Thyroid gland (tissue), 4 donors: ENCODE data around the gene COTL1. TPM values are rescaled to one million over a fixed set of nuclear protein-coding genes. Genes with fewer than 3 reads are reported as not detected.

Experiments used
- DNase-seq, 2 donors: peaks; one replicate each; pipeline ENCODE4 v3.0.0-alpha.2; 2019
- H3K27ac ChIP-seq, 3 donors: fragments of 200-600 bp; sonication (generic); 1 replicate in 2 of 3; 2 replicates in 1 of 3; pipeline ENCODE4 v1.5.1; 2016 to 2019; ENCODE audit warnings: mild to moderate bottlenecking in 1 of 3, moderate library complexity in 1 of 3
- H3K27me3 ChIP-seq: fragments of 200-600 bp; sonication (generic); one replicate; pipeline ENCODE4 v1.5.1; 2019
- H3K36me3 ChIP-seq, 2 donors: fragments of 200-600 bp; sonication (generic); one replicate each; pipeline ENCODE4 v1.5.1; 2016 to 2019
- H3K4me1 ChIP-seq, 2 donors: fragments of 200-600 bp; sonication (generic); one replicate each; pipeline ENCODE4 v1.5.1; 2017 to 2019
- H3K4me3 ChIP-seq, 3 donors: fragments of 200-600 bp; sonication (generic); replicated peaks in 1 of 3; 1 replicate in 2 of 3; 2 replicates in 1 of 3; pipeline ENCODE4 v1.5.1; 2016; ENCODE audit warnings: mild to moderate bottlenecking in 1 of 3
- H3K9me3 ChIP-seq: fragments of 200-600 bp; sonication (generic); one replicate; pipeline ENCODE4 v1.5.1; 2017
- POLR2A ChIP-seq, 2 donors: fragments of 450-650 bp; IDR thresholded peaks; one replicate each; pipeline ENCODE4 v1.6.1; 2017; ENCODE audit warnings: antibody characterized with exemption in 2 of 2, mild to moderate bottlenecking in 2 of 2, moderate library complexity in 1 of 2
- WGBS, 2 donors: methylation state at CpG; one replicate each; pipeline ENCODE4 v1.1.5; 2017; 5-methylcytosine and 5-hydroxymethylcytosine counted together
- intact Hi-C: fragments of 100-400 bp; cut with DNase I; formaldehyde crosslinking; loops from one replicate; pipeline ENCODE4 v1.15.1; 2023
- total RNA-seq, 4 donors: library from RNA; depleted of rRNA; stranded (reverse); fragments of >200 nt; gene quantifications; one replicate each; pipeline ENCODE4 v1.2.3, GENCODE V29; 2016
- TF ChIP-seq, protein P1 (sequence below), 6 experiments: fragments of 200-600 bp in 3 of 6; fragments of 450-650 bp in 3 of 6; sonication (generic) in 3 of 6; IDR thresholded peaks; one replicate each; pipeline ENCODE4 v1.5.1; 2016 to 2019; ENCODE audit warnings: antibody characterized with exemption in 6 of 6, mild to moderate bottlenecking in 2 of 6, inconsistent platforms in 1 of 6, moderate library complexity in 1 of 6

The COTL1 gene
- total RNA-seq, 4 donors from 2014 or later, result 26.0 to 39.7 (median 31.4) TPM

DNA sequence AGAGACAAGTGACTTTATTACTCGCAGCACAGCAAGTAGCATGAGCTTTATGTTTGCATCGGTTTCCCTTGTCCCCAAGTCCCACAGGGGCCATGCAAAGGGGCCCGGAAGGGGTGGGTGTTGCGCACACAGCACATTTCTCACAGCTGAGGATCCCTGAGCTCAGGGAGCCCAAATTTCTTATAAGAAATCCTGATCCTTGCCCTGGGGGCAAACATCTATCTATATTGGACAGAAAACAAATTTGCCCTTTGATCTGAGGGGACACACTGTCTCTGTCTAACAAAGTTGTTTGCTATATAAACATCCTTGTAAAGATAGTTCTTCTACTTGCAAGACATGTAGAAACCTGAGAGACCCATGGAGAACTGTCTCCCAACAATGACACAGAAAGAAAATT is 77.7 kb downstream of the COTL1 start:
- no peak for DNase-seq
- Histone ChIP-seq H3K27me3 (no peaks in the 10 kb centered on the region), H3K36me3 (no peaks in the 10 kb centered on the region), H3K27ac (no peak overlapping the region), H3K4me3 (no peak overlapping the region), H3K4me1 (no peaks in the 10 kb centered on the region), H3K9me3 (no peaks in the 10 kb centered on the region)
- intact Hi-C loops, result no loop called here
- WGBS, 2 donors, result 93% methylated on average over 4 of the region's 4 CpGs
- TF ChIP-seq POLR2A (IDR thresholded peaks at IDR 0.05), result no peak
- TF ChIP-seq, protein P1, sequence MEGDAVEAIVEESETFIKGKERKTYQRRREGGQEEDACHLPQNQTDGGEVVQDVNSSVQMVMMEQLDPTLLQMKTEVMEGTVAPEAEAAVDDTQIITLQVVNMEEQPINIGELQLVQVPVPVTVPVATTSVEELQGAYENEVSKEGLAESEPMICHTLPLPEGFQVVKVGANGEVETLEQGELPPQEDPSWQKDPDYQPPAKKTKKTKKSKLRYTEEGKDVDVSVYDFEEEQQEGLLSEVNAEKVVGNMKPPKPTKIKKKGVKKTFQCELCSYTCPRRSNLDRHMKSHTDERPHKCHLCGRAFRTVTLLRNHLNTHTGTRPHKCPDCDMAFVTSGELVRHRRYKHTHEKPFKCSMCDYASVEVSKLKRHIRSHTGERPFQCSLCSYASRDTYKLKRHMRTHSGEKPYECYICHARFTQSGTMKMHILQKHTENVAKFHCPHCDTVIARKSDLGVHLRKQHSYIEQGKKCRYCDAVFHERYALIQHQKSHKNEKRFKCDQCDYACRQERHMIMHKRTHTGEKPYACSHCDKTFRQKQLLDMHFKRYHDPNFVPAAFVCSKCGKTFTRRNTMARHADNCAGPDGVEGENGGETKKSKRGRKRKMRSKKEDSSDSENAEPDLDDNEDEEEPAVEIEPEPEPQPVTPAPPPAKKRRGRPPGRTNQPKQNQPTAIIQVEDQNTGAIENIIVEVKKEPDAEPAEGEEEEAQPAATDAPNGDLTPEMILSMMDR (IDR thresholded peaks at IDR 0.05), result no peak

DNA sequence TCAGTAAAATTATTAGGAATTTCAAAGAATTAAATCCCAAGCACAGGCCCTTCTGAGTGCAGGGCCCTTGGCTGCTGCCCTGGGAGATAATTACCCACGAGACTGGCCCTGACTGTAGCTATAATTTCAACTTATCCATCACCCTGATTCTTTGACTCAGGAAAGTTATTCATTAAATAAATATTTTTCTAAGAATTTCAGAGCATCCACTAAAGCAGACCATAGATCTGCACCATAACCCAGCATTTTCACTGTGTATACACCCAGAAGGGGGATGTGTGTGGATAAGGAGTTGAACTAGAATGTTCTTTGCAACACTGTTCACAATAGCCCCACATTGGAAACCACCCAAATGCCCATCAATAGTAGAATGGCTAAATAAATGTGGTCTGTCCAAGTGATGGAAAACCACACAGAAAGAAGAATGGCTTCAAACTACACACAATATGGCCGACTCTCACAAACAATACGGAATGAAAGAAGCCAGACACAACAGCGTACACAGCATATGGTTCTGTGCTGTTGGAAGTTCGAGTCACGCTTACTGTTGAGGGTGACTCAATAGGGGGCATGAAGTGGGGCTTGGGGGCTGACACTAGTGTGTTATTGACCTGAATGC is 79.5 kb downstream of the COTL1 start:
- intact Hi-C loops, result no loop called here
- DNase-seq, result no peak
- Histone ChIP-seq H3K9me3 (no peaks in the 10 kb centered on the region), H3K36me3 (no peaks in the 10 kb centered on the region), H3K27me3 (no peaks in the 10 kb centered on the region), H3K4me3 (no peak overlapping the region), H3K4me1 (no peaks in the 10 kb centered on the region), H3K27ac (no peak overlapping the region)
- WGBS, 2 donors, result 94 to 95% methylated on average over 6 of the region's 6 CpGs
- TF ChIP-seq, protein P1 (IDR thresholded peaks at IDR 0.05), result no peak
- no peak for TF ChIP-seq POLR2A (IDR thresholded peaks at IDR 0.05)

DNA sequence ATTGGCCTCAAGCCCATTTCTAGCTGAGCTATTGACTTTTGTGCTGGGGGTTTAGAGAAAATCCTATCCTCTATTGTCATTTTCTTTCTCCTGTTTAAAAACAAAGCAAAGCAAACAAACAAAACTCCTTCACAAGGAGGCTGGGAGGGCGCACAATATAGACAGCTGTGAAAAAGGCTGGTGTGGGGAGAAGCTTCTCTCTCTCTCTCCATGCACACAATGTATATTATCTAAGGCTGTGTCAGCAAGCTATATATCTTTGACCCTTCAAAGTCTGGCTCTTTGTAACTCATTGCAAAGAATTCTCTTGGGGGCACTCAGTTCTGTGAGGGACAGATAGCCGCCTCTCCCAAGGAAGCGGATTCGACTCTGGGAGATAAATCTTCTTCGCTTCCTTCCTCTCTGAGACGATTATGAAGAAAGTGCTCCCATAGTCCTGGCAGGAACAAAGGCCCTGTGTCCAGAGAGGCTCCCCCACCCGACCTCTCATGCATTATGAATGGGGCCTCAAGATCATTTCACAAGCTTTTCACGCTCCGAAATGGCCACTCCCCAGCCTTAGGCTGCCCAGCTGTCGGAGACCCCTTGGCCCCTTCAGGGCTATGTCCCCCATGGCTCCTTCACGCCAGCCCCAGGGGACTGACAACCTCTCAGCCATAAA is 80.3 kb downstream of the COTL1 start:
- H3K4me1 ChIP-seq, result peaks cover 0 to 5% of the 10 kb centered on the region in 2 donors
- no peak for DNase-seq
- no peaks in the 10 kb centered on the region for H3K36me3 ChIP-seq
- H3K4me3 ChIP-seq, result no peak overlapping the region
- no peak overlapping the region for H3K27ac ChIP-seq
- no peaks in the 10 kb centered on the region for H3K27me3 ChIP-seq
- no peaks in the 10 kb centered on the region for H3K9me3 ChIP-seq
- 70 to 82% methylated on average over 11 of the region's 11 CpGs for WGBS, 2 donors
- intact Hi-C loops, result no loop called here
- TF ChIP-seq, protein P1 (IDR thresholded peaks at IDR 0.05), result no peak
- TF ChIP-seq POLR2A (IDR thresholded peaks at IDR 0.05), result no peak

DNA sequence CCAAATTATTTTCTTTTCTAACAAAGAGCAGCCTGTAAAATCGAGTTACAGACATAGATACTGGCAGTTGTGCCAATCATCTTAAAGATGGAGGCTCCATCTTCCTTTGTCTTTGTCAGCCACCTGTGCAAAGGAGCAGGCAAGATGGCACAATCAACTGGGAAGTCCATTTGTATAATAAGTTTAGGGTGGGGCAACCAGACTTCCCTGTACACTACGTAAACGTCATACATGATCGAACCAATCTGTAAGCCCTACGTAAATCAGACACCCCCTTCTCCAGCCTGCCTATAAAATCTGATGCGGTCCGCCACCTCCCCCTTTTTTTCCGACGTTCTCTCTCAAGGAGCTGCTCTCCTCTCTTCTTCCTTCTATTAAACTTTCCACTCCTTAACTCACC is 82.0 kb downstream of the COTL1 start:
- WGBS, 2 donors, result 83 to 88% methylated on average over 9 of the region's 9 CpGs
- H3K9me3 ChIP-seq, result no peaks in the 10 kb centered on the region
- H3K27ac ChIP-seq, result no peak overlapping the region
- peaks cover 15 to 21% of the 10 kb centered on the region in 2 donors for H3K4me1 ChIP-seq
- no peak for TF ChIP-seq POLR2A (IDR thresholded peaks at IDR 0.05)
- TF ChIP-seq, protein P1 (IDR thresholded peaks at IDR 0.05), result no peak
- no peaks in the 10 kb centered on the region for H3K27me3 ChIP-seq
- intact Hi-C loops, result no loop called here
- H3K36me3 ChIP-seq, result no peaks in the 10 kb centered on the region
- no peak for DNase-seq
- no peak overlapping the region for H3K4me3 ChIP-seq

DNA sequence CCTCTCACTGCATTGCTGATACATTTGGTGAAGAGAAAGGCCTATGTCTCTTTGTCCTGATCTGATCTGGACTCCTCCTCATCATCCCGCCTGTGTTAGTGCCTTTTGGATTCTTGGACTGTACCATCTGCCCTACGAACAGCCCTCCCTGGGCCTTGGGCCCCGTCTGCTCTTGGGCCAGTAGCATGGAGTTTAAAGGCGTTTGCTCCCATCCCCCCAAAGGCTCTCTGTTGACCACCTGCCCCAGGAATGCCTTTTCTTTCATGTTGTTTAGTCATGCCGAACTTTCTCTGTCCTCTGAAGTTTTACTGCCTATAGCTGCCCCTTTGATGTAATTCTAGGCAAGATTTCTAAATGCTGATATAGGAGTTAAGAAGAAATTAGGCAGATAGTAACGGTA is 82.5 kb downstream of the COTL1 start:
- H3K4me3 ChIP-seq, result no peak overlapping the region
- DNase-seq, result no peak
- H3K9me3 ChIP-seq, result no peaks in the 10 kb centered on the region
- TF ChIP-seq POLR2A (IDR thresholded peaks at IDR 0.05), result no peak
- TF ChIP-seq, protein P1 (IDR thresholded peaks at IDR 0.05), result no peak
- intact Hi-C loops, result no loop called here
- H3K4me1 ChIP-seq, result peaks cover 15 to 21% of the 10 kb centered on the region in 2 donors
- no peaks in the 10 kb centered on the region for H3K27me3 ChIP-seq
- H3K27ac ChIP-seq, result no peak overlapping the region
- no peaks in the 10 kb centered on the region for H3K36me3 ChIP-seq
- WGBS, 2 donors, result 69 to 70% methylated on average over 6 of the region's 6 CpGs
